Liver (tissue), 9 donors: ENCODE data around the gene GPR148. TPM values are rescaled to one million over a fixed set of nuclear protein-coding genes. Genes with fewer than 3 reads are reported as not detected.
"Not testable (repeated sequence)": the region's sequence is repeated elsewhere in the genome, so short reads cannot be mapped to it uniquely, and the experiment has no call there.

Source experiments
- DNase-seq: peaks from one replicate; pipeline ENCODE4 v3.0.0-alpha.2; 2017; ENCODE audit warnings: low spot score
- H3K27ac ChIP-seq, 2 donors: one replicate each; pipeline ENCODE4 v1.7.0; 2013; ENCODE audit warnings: inconsistent platforms in 2 of 2, low read length in 2 of 2, control low read depth in 1 of 2, low read depth in 1 of 2, mild to moderate bottlenecking in 1 of 2
- H3K27me3 ChIP-seq, 4 donors: one replicate each; pipeline versions ENCODE4 v1.6.1 to v1.7.0; 2013; ENCODE audit warnings: low read length in 3 of 4, inconsistent platforms in 1 of 4, mild to moderate bottlenecking in 1 of 4, moderate library complexity in 1 of 4; ENCODE audit not compliant: control insufficient read depth in 4 of 4, insufficient read depth in 4 of 4
- H3K36me3 ChIP-seq, 4 donors: one replicate each; pipeline versions ENCODE4 v1.6.1 to v1.7.0; 2013; ENCODE audit warnings: low read length in 3 of 4, mild to moderate bottlenecking in 3 of 4, low read depth in 1 of 4, moderate library complexity in 1 of 4; ENCODE audit not compliant: control insufficient read depth in 4 of 4, insufficient read depth in 3 of 4
- H3K4me1 ChIP-seq, 4 donors: one replicate each; pipeline versions ENCODE4 v1.6.1 to v1.7.0; 2013; ENCODE audit warnings: low read length in 3 of 4, mild to moderate bottlenecking in 3 of 4, moderate library complexity in 1 of 4; ENCODE audit not compliant: control insufficient read depth in 4 of 4, insufficient read depth in 4 of 4
- H3K4me3 ChIP-seq, 3 donors: one replicate each; pipeline versions ENCODE4 v1.6.1 to v1.7.0; 2013; ENCODE audit warnings: low read length in 3 of 3, control low read depth in 1 of 3, low read depth in 1 of 3, mild to moderate bottlenecking in 1 of 3
- H3K9ac ChIP-seq, 2 donors: one replicate each; pipeline ENCODE4 v1.7.0; 2013; ENCODE audit warnings: low read length in 2 of 2, mild to moderate bottlenecking in 2 of 2, moderate library complexity in 2 of 2, control low read depth in 1 of 2, low read depth in 1 of 2
- H3K9me3 ChIP-seq, 4 donors: one replicate each; pipeline versions ENCODE4 v1.6.1 to v1.7.0; 2013; ENCODE audit warnings: low read length in 3 of 4; ENCODE audit not compliant: control insufficient read depth in 4 of 4
- ATF3 ChIP-seq: IDR thresholded peaks from 2 replicates; pipeline ENCODE4 v1.6.1; 2016; ENCODE audit warnings: antibody characterized with exemption
- CTCF ChIP-seq: fragments of 150-350 bp; IDR thresholded peaks from 2 replicates; pipeline ENCODE4 v1.5.1; 2017; ENCODE audit warnings: improper control_type of control experiment, low read depth, low read length; ENCODE audit not compliant: missing input control
- FOXA1 ChIP-seq: IDR thresholded peaks from 2 replicates; pipeline ENCODE4 v1.6.1; 2016; ENCODE audit warnings: antibody characterized with exemption
- GABPA ChIP-seq, 2 donors: IDR thresholded peaks in 1 of 2; conservative IDR thresholded peaks in 1 of 2; 2 replicates each; pipeline ENCODE4 v1.6.1; 2016; ENCODE audit warnings: antibody characterized with exemption in 2 of 2, mild to moderate bottlenecking in 1 of 2, moderate library complexity in 1 of 2
- HNF4A ChIP-seq, 2 donors: conservative IDR thresholded peaks; 2 replicates each; pipeline ENCODE4 v1.6.1; 2016; ENCODE audit warnings: antibody characterized with exemption in 2 of 2, mild to moderate bottlenecking in 2 of 2
- HNF4G ChIP-seq: IDR thresholded peaks from 2 replicates; pipeline ENCODE4 v1.6.1; 2016; ENCODE audit warnings: antibody characterized with exemption
- JUND ChIP-seq, 2 donors: IDR thresholded peaks; 2 replicates each; pipeline ENCODE4 v1.6.1; 2016; ENCODE audit warnings: antibody characterized with exemption in 2 of 2
- RAD21 ChIP-seq, 2 donors: IDR thresholded peaks; 2 replicates each; pipeline ENCODE4 v1.6.1; 2016; ENCODE audit warnings: antibody characterized with exemption in 2 of 2, mild to moderate bottlenecking in 2 of 2
- REST ChIP-seq: IDR thresholded peaks from 2 replicates; pipeline ENCODE4 v1.6.1; 2016; ENCODE audit warnings: antibody characterized with exemption, mild to moderate bottlenecking
- SP1 ChIP-seq: IDR thresholded peaks from 2 replicates; pipeline ENCODE4 v1.6.1; 2018; ENCODE audit warnings: antibody characterized with exemption, mild to moderate bottlenecking
- TAF1 ChIP-seq: conservative IDR thresholded peaks from 2 replicates; pipeline ENCODE4 v1.6.1; 2016; ENCODE audit warnings: antibody characterized with exemption, mild to moderate bottlenecking
- WGBS: extraction: QIAGEN DNeasy Blood & Tissue Kit; methylation state at CpG from one replicate; pipeline ENCODE4 v1.1.7; 2013; 5-methylcytosine and 5-hydroxymethylcytosine counted together
- polyA plus RNA-seq, 2 donors: library from polyadenylated mRNA; stranded (reverse) in 1 of 2; unstranded in 1 of 2; fragments of 200-250 nt in 1 of 2; fragments of >200 nt in 1 of 2; fragmentation: Nextera tagmentation in 1 of 2; extraction: Ambion mirVana in 1 of 2; gene quantifications; one replicate each; pipeline versions ENCODE4 v1.2.1 to v1.2.3, GENCODE V29; 2013 to 2015
- total RNA-seq, 2 donors: library from RNA; depleted of rRNA; stranded (reverse); fragments of >200 nt; gene quantifications; one replicate each; pipeline ENCODE4 v1.2.3, GENCODE V29; 2014
- donor health status: healthy.
- donor health status: healthy.
- donor health status: healthy.
- donor health status: healthy.
- donor health status: healthy.

Gene GPR148
- total and polyA plus RNA-seq, 4 donors: not detected

- whole genome bisulfite sequencing: 91% methylated on average over 17 of the region's 17 CpGs
- H3K9ac ChIP-seq: no peak overlapping the region
- no peaks in the 10 kb centered on the region for H3K36me3 ChIP-seq
- no peak for DNase-seq
- peaks cover 0 to 15% (median 6%) of the 10 kb centered on the region in 4 donors for H3K27me3 ChIP-seq
- TF ChIP-seq HNF4A (conservative IDR thresholded peaks at IDR 0.05) (no peak), GABPA (IDR thresholded peaks at IDR 0.05 in 1 of 2, conservative IDR thresholded peaks at IDR 0.05 in 1 of 2) (no peak), ATF3 (no peak), REST (no peak), CTCF (no peak), JUND (IDR thresholded peaks at IDR 0.05) (no peak), SP1 (no peak)
- no peaks in the 10 kb centered on the region for H3K9me3 ChIP-seq
- H3K27ac ChIP-seq: no peak overlapping the region
- no peak overlapping the region for H3K4me3 ChIP-seq
- peaks cover 0 to 3% (median 0%) of the 10 kb centered on the region in 4 donors for H3K4me1 ChIP-seq
Measured at GRCh38 chr2:130729322-130730299, 741 bp downstream of the GPR148 start.

GRCh38 chr2:130732257-130732656 lies 3.4 kb downstream of the GPR148 start:
- H3K27ac ChIP-seq, H3K36me3 ChIP-seq, H3K4me1 ChIP-seq, DNase-seq, H3K9ac ChIP-seq, H3K4me3 ChIP-seq, H3K9me3 ChIP-seq: not testable (repeated sequence)
- H3K27me3 ChIP-seq: peaks cover 0 to 11% (median 1%) of the 10 kb centered on the region in 4 donors
- 88% methylated on average over 11 of the region's 11 CpGs for WGBS

GRCh38 chr2:130735200-130735599 lies 6.3 kb downstream of the GPR148 start:
- DNase-seq: no peak
- H3K9ac ChIP-seq: no peak overlapping the region
- no peaks in the 10 kb centered on the region for H3K36me3 ChIP-seq
- peaks cover 2 to 4% (median 2%) of the 10 kb centered on the region in 4 donors for H3K9me3 ChIP-seq
- H3K4me1 ChIP-seq: no peaks in the 10 kb centered on the region
- H3K4me3 ChIP-seq: no peak overlapping the region
- no peak overlapping the region for H3K27ac ChIP-seq
- 96% methylated on average over 3 of the region's 3 CpGs for WGBS
- H3K27me3 ChIP-seq: peaks cover 0 to 4% (median 0%) of the 10 kb centered on the region in 4 donors
- TF ChIP-seq TAF1 (no peak), REST (no peak), HNF4A (conservative IDR thresholded peaks at IDR 0.05) (no peak), CTCF (no peak), FOXA1 (no peak), HNF4G (no peak), RAD21 (IDR thresholded peaks at IDR 0.05) (no peak), GABPA (IDR thresholded peaks at IDR 0.05 in 1 of 2, conservative IDR thresholded peaks at IDR 0.05 in 1 of 2) (no peak)
